HG02970 (cell line): Measurements from ENCODE around the gene CSNK1D.
"Not testable (repeated sequence)": the region's sequence is repeated elsewhere in the genome, so short reads cannot be mapped to it uniquely, and the experiment has no call there.

Experiments used
- ATAC-seq: cut with Tn5 transposase; IDR thresholded peaks from one replicate; pipeline ENCODE4 v1.9.1; 2021; ENCODE audit warnings: mild to moderate bottlenecking, moderate library complexity, moderate number of reproducible peaks; ENCODE audit not compliant: unreplicated experiment, low FRiP score

Gene CSNK1D

DNA sequence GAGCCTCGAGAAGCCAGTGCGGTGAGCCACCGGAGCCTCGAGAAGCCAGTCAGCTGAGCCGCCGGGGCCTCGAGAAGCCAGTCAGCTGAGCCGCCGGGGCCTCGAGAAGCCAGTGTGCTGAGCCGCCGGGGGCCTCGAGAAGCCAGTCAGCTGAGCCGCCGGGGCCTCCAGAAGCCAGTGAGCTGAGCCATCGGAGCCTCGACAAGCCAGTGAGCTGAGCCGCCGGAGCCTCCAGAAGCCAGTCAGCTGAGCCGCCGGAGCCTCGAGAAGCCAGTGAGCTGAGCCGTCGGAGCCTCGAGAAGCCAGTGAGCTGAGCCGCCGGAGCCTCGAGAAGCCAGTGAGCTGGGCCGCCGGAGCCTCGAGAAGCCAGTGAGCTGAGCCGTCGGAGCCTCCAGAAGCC, 18.8 kb downstream of the CSNK1D start:
- ATAC-seq = not testable (repeated sequence)

DNA sequence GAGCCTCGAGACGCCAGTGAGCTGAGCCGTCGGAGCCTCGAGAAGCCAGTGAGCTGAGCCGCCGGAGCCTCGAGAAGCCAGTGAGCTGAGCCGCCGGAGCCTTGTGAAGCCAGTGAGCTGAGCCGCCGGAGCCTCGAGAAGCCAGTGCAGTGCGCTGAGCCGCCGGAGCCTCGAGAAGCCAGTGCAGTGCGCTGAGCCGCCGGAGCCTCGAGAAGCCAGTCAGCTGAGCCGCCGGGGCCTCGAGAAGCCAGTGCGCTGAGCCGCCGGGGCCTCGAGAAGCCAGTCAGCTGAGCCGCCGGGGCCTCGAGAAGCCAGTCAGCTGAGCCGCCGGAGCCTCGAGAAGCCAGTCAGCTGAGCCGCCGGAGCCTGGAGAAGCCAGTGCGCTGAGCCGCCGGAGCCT, 19.4 kb downstream of the CSNK1D start:
- not testable (repeated sequence) for ATAC-seq

- no peak for ATAC-seq
These were observed 20.3 kb downstream of the CSNK1D start for GRCh38 chr17:82253179-82253544.

- ATAC-seq = no peak
These were observed 20.9 kb downstream of the CSNK1D start for GRCh38 chr17:82252511-82253178.

GRCh38 chr17:82250868-82251500, 22.5 kb downstream of the CSNK1D start:
- no peak for ATAC-seq

GRCh38 chr17:82249896-82250581, 23.5 kb downstream of the CSNK1D start:
- ATAC-seq = no peak

GRCh38 chr17:82248815-82249674, 24.5 kb downstream of the CSNK1D start:
- ATAC-seq = no peak

DNA sequence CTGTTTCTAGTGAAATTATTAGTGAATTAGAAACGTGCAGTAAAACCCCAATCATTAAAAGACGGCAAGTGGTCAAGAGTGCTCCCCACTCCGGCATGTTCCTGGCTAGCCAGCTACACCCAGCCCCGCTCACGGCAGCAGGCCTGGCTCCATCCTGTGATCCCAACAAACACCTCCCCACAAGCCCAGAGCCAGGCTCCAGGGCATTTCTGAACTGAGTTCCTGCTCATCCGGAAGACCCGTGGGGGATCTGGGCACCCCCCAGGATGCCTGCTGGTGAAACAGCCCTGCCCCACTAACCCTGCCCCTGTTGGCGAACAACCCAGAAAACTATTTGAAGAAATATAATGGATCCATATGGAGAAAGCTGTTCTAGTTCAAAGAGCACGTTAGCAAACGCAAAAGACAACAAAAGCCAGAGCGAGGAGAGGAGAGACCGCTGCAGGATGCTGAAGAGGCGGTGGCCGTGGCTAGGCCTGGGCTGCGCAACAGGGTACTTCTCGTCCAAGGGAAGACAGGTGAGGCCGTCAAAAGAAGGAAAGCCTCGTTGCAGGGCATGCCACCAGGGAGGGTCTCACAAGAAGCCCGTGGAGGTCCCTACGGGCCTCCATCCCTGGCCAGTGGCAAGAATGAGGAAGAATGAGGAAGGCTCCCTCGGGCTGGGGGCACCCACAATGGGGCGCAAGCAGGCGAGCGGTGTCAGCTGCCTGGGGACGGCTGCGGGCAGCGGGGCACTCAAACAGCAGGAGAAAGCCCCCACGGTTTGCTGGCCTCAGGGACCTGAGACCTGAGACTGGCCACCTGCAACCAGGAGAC, 25.4 kb downstream of the CSNK1D start:
- no peak for ATAC-seq

DNA sequence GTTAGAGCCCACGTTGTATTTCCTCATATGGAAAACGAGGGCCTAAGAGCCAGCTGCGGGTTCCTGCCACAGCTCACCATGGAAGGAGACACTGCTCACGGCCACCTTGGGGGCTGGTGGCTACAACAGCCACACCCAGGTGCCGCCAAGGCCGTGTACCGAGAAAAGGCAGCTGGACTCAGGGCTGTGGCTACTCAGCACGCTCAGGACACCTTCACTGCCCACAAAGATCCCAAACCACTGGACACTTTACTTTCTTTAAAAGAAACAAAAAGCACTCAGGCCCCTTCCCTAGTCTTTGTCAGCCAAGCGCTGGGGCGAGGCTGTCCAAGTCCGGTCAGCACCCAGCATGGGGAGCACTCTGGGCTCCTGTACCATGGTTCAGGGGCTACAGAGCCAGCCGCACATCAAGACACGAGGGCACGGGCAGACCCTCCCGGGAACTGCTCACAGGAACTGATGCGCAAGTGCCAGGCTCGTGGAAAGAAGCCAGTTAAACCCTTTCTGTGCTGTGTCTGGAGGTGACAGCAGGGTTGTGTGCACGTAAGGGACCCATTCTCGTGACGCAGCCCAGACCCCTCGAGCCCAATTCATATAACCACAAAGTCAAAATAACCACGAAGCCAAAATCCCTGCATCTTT, 26.2 kb downstream of the CSNK1D start:
- ATAC-seq = no peak

GRCh38 chr17:82246365-82247181, 26.9 kb downstream of the CSNK1D start:
- no peak for ATAC-seq

GRCh38 chr17:82246040-82246364, 27.5 kb downstream of the CSNK1D start:
- no peak for ATAC-seq

- ATAC-seq = no peak
These were observed 28.1 kb downstream of the CSNK1D start for GRCh38 chr17:82245134-82246039.

DNA sequence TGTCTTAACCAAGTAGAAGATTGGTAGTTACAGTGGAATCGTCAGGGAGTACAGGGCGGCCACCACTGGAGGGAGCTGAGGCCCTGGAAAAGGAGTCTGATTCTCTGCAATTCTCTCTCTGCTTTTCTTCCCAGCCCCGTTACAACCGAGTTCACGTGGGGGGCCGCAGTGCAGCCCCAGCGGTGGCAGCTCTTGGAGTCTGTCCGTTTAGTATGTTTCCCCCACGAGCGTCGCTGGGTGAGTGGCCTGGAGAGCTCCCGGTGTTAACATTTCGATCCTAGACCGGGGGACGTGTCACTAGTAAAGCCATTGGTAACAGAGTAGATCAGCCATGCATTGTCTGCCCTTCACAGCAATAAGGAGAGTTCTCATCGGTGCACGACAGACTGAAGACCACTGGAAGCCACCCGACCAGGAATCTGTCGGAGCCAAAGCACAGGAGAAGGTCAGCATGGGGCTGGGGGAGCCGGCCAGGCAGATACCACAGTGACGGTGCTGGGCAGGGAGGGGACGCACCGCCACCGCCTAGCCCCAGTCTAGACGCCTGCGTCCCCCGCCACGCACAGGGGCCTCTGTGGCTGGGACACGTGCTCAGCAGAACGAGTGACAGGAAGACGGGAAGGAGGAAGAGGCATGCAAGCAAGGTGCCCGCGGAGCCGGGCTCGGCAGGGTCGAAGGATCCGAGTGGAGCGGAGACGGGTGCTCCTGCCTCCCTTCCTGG, 28.9 kb downstream of the CSNK1D start:
- no peak for ATAC-seq

- ATAC-seq = no peak
These were observed 29.7 kb downstream of the CSNK1D start for GRCh38 chr17:82243648-82244412.

DNA sequence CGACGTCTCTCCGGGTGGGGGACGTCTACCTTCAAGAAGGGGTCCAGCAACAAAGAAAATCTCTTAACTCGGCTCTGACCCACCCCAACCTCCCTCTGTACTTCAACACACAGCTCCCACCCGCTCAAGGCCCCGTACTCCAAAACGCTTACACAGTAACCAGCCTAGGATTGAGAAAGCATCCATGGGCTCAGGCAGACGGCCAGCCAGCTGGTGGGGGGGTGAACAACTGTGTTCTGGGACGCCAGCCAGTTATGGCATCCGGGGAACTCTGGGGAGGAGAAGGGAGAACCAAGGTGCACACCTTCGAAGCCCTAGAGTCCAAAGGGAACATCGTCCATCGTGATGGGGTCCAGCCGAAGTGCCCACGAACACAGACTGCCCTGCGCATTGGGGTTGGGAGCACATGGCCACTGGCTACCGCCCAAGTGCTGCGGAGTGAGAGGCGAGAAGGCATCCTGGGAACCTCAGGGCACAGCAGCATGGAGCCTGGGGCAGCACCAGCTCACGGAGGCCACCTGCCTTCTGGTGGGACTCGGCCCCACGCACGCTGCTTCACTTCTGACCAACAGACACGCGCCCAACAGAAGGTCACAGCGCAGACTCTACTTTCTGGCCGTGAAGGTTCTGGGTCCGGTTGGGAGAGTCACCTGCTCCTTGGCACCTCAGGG, 30.4 kb downstream of the CSNK1D start:
- ATAC-seq = no peak

GRCh38 chr17:82242698-82242976, 30.9 kb downstream of the CSNK1D start:
- no peak for ATAC-seq
